ENCODE results near the gene MKLN1. TPM values are rescaled to one million over a fixed set of nuclear protein-coding genes. Genes with fewer than 3 reads are reported as not detected.
"Not testable (repeated sequence)": the region's sequence is repeated elsewhere in the genome, so short reads cannot be mapped to it uniquely, and the experiment has no call there.

The MKLN1 gene
- total RNA-seq, 3 donors from 2014 or later: 78.1 to 113 (median 80.3) TPM

DNA sequence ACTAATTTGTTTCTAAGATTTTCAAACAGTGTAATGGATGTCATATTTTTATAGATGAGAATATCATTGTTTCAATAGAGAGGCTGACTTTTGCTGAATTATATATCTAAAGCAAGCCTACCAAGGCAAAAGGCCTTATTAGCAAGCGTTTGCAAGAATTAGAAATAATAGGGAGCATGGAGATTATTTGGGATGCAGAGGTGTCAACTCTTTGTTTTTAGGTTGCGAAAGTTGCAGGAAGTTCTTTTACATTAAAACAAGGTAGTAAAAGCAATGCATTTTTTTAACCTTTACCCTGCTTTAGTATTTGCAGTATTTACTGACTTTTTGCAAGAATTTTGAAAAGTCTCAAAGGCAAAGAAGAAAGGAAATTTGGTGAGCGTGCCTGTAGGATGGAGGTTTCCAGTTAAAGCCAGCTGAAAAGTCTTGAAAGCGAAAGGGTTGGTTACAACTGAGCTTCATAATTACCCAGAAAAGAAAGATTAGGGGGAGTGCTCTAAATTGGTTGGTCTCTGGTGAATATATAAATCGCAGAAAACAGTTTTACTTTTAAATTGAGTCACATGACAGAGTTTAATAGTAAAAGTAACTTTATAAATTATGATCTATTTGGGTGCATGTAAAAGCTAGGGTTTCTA is 81.6 kb downstream of the MKLN1 start:
- no peak overlapping the region for H3K27ac ChIP-seq
- intact Hi-C loops (cut with DNase I; ENCODE audit: low total_unique reads): no loop called here
- H3K36me3 ChIP-seq: no peaks in the 10 kb centered on the region
- no peaks in the 10 kb centered on the region for H3K4me1 ChIP-seq
- H3K9me3 ChIP-seq: no peaks in the 10 kb centered on the region
- H3K27me3 ChIP-seq: no peaks in the 10 kb centered on the region
- no peak for DNase-seq (ENCODE audit: low spot score in 2 of 2)
- no peak overlapping the region for H3K4me3 ChIP-seq
- no peak for TF ChIP-seq POLR2AphosphoS5 (IDR thresholded peaks at IDR 0.05)
- TF ChIP-seq CTCF (IDR thresholded peaks at IDR 0.05): no peak
- no peak for TF ChIP-seq POLR2A (IDR thresholded peaks at IDR 0.05)

GRCh38 chr7:131412031-131412430 is 84.4 kb downstream of the MKLN1 start:
- TF ChIP-seq POLR2AphosphoS5 (IDR thresholded peaks at IDR 0.05) (no peak), POLR2A (IDR thresholded peaks at IDR 0.05) (no peak), CTCF (IDR thresholded peaks at IDR 0.05) (no peak)
- intact Hi-C loops (cut with DNase I; ENCODE audit: low total_unique reads): no loop called here

DNA sequence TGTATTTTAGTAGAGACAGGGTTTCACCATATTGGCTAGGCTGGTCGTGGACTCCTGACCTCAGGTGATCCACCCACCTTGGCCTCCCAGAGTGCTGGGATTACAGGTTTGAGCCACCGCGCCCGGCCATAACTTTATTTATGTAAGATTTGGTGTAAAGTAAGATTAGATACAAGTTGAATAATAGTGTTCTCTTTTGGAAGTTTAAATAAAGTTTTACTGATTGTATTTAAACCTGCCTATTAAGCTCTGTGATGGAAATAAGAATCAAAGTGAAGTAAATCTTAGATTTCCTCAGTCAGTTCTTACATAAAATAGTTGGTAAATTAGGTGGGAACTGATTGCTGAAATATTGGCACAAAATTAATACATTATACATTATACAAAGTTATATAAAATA is 86.0 kb downstream of the MKLN1 start:
- Histone ChIP-seq H3K4me3 (no peak overlapping the region), H3K9me3 (no peaks in the 10 kb centered on the region), H3K36me3 (no peaks in the 10 kb centered on the region), H3K27ac (no peak overlapping the region), H3K27me3 (no peaks in the 10 kb centered on the region), H3K4me1 (no peaks in the 10 kb centered on the region)
- intact Hi-C loops (cut with DNase I; ENCODE audit: low total_unique reads): no loop called here
- TF ChIP-seq POLR2A (IDR thresholded peaks at IDR 0.05) (no peak), CTCF (IDR thresholded peaks at IDR 0.05) (no peak)
- no peak for DNase-seq (ENCODE audit: low spot score in 2 of 2)

More at GRCh38 chr7:131412031-131412430, 84.4 kb downstream of the MKLN1 start:
- no peak for DNase-seq (ENCODE audit: low spot score in 2 of 2)
- no peaks in the 10 kb centered on the region for H3K9me3 ChIP-seq
- H3K27ac ChIP-seq: no peak overlapping the region
- no peak overlapping the region for H3K4me3 ChIP-seq
- H3K36me3 ChIP-seq: no peaks in the 10 kb centered on the region
- no peaks in the 10 kb centered on the region for H3K27me3 ChIP-seq
- H3K4me1 ChIP-seq: no peaks in the 10 kb centered on the region

GRCh38 chr7:131424219-131424822 is 96.6 kb downstream of the MKLN1 start:
- Histone ChIP-seq H3K9me3 (no peaks in the 10 kb centered on the region), H3K27ac (peak overlapping the region in 1 of 2 donors; percentile 63), H3K4me3 (no peak overlapping the region), H3K36me3 (no peaks in the 10 kb centered on the region), H3K4me1 (peaks cover 0 to 9% of the 10 kb centered on the region in 2 donors), H3K27me3 (no peaks in the 10 kb centered on the region)
- no peak for DNase-seq (ENCODE audit: low spot score in 2 of 2)
- TF ChIP-seq POLR2A (IDR thresholded peaks at IDR 0.05) (no peak), CTCF (IDR thresholded peaks at IDR 0.05) (peak in 2 of 3 donors; percentile 56 to 63)
- intact Hi-C loops (cut with DNase I; ENCODE audit: low total_unique reads): no loop called here

GRCh38 chr7:131425992-131426391 is 98.3 kb downstream of the MKLN1 start:
- TF ChIP-seq POLR2AphosphoS5 (IDR thresholded peaks at IDR 0.05) (peak in 1 of 3 donors; percentile 21), CTCF (IDR thresholded peaks at IDR 0.05) (no peak)
- H3K9me3 ChIP-seq: no peaks in the 10 kb centered on the region
- H3K4me1 ChIP-seq: peaks cover 0 to 9% of the 10 kb centered on the region in 2 donors
- H3K4me3 ChIP-seq: no peak overlapping the region
- H3K27me3 ChIP-seq: no peaks in the 10 kb centered on the region
- DNase-seq (ENCODE audit: low spot score in 2 of 2): no peak
- no peaks in the 10 kb centered on the region for H3K36me3 ChIP-seq
- peak overlapping the region in 1 of 2 donors; percentile 63 for H3K27ac ChIP-seq
- intact Hi-C loops (cut with DNase I; ENCODE audit: low total_unique reads): no loop called here

- H3K4me3 ChIP-seq; H3K9me3 ChIP-seq; H3K4me1 ChIP-seq; DNase-seq (ENCODE audit: low spot score in 2 of 2); H3K27me3 ChIP-seq; H3K36me3 ChIP-seq: not testable (repeated sequence)
- intact Hi-C loops (cut with DNase I; ENCODE audit: low total_unique reads): loop anchor here (5.0 kb wide), 1 partner anchor 334 kb away; no protein-coding TSS in a partner anchor
- peak overlapping the region; percentile 5 to 43 for H3K27ac ChIP-seq
These were observed 103.2 kb downstream of the MKLN1 start for GRCh38 chr7:131430826-131431225.
